Transverse colon (tissue), 4 donors: ENCODE results near the gene HECTD2. TPM values are rescaled to one million over a fixed set of nuclear protein-coding genes. Genes with fewer than 3 reads are reported as not detected.

ENCODE experiments used
- DNase-seq: peaks from one replicate; pipeline ENCODE4 v3.0.0-alpha.2; 2019
- H3K27ac ChIP-seq, 4 donors: fragments of 200-600 bp; sonication (generic); 2 replicates each; pipeline ENCODE4 v1.5.1; 2016 to 2018; ENCODE audit warnings: inconsistent platforms in 4 of 4
- H3K27me3 ChIP-seq: fragments of 200-600 bp; sonication (generic); 2 replicates; pipeline ENCODE4 v1.5.1; 2017; ENCODE audit warnings: inconsistent platforms
- H3K36me3 ChIP-seq, 4 donors: fragments of 200-600 bp; sonication (generic); 2 replicates each; pipeline ENCODE4 v1.5.1; 2017 to 2019; ENCODE audit warnings: inconsistent platforms in 4 of 4
- H3K4me1 ChIP-seq, 4 donors: fragments of 200-600 bp; sonication (generic); 2 replicates each; pipeline ENCODE4 v1.5.1; 2017 to 2020; ENCODE audit warnings: inconsistent platforms in 4 of 4
- H3K4me3 ChIP-seq, 4 donors: fragments of 200-600 bp; sonication (generic); 1 replicate in 1 of 4; 2 replicates in 3 of 4; pipeline versions ENCODE4 v1.5.1 to v1.6.1; 2017 to 2019; ENCODE audit warnings: inconsistent platforms in 4 of 4
- H3K9me3 ChIP-seq, 2 donors: fragments of 200-600 bp; sonication (generic); 2 replicates each; pipeline ENCODE4 v1.5.1; 2017 to 2019; ENCODE audit warnings: inconsistent platforms in 2 of 2
- EP300 ChIP-seq: sonication (generic); formaldehyde crosslinking; IDR thresholded peaks from one replicate; pipeline ENCODE4 v1.6.1; 2017; ENCODE audit warnings: antibody characterized with exemption, low read depth
- POLR2A ChIP-seq: fragments of 450-650 bp; IDR thresholded peaks from one replicate; pipeline ENCODE4 v1.6.1; 2016; ENCODE audit warnings: antibody characterized with exemption, mild to moderate bottlenecking, moderate library complexity
- POLR2AphosphoS5 ChIP-seq, 3 donors: sonication (generic); formaldehyde crosslinking; IDR thresholded peaks; one replicate each; pipeline ENCODE4 v1.6.1; 2016; ENCODE audit warnings: antibody characterized with exemption in 3 of 3
- WGBS, 2 donors: methylation state at CpG; one replicate each; pipeline ENCODE4 v1.1.5; 2018; ENCODE audit warnings: low coverage in 1 of 2; 5-methylcytosine and 5-hydroxymethylcytosine counted together
- in situ Hi-C, 4 donors: fragments of 200-750 bp; cut with MboI; loops; one replicate each; pipeline versions ENCODE4 v1.15.0 to v1.15.1; 2017; ENCODE audit warnings: low sequenced_read_pairs in 3 of 4, low pct_ligation_motif_present in 1 of 4, low pct_unique_long_range_greater_than_20kb in 1 of 4
- intact Hi-C: fragments of 100-400 bp; cut with DNase I; formaldehyde crosslinking; loops from one replicate; pipeline ENCODE4 v1.15.1; 2023; ENCODE audit warnings: low total_unique reads
- total RNA-seq, 4 donors: library from RNA; depleted of rRNA; stranded (reverse); fragments of >200 nt; gene quantifications; one replicate each; pipeline ENCODE4 v1.1.0, GENCODE V29; 2016
- TF ChIP-seq, protein P1 (sequence below), 5 experiments: fragments of 200-600 bp in 3 of 5; fragments of 450-650 bp in 2 of 5; sonication (generic) in 3 of 5; IDR thresholded peaks; 1 replicate in 2 of 5; 2 replicates in 3 of 5; pipeline ENCODE4 v1.5.1; 2016 to 2017; ENCODE audit warnings: antibody characterized with exemption in 5 of 5, inconsistent platforms in 3 of 5, mild to moderate bottlenecking in 2 of 5, moderate library complexity in 1 of 5

Gene HECTD2
- total RNA-seq, 4 donors from 2014 or later: 6.8 to 10.3 (median 8.1) TPM

DNA sequence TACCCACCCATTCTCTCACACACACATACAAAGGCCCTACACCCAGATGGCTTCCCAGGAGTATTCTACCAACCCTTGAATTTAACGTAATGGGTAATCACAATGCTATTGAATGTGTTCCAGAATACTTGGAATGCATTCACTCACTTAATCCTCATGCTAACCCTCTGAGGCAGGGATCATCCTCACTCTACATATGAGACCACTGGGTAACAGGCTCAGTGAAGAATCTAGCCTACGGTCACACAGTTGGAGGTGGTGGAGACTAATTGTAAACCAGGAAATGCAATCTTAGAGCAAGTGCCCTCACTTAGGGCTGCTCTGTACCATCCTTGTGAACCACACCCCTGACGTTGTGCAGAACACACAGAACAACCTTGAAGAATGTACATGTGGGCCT lies 135.2 kb downstream of the HECTD2 start:
- DNase-seq: no peak
- WGBS, 2 donors: 86 to 90% methylated on average over 3 of the region's 3 CpGs
- no peaks in the 10 kb centered on the region for H3K9me3 ChIP-seq

DNA sequence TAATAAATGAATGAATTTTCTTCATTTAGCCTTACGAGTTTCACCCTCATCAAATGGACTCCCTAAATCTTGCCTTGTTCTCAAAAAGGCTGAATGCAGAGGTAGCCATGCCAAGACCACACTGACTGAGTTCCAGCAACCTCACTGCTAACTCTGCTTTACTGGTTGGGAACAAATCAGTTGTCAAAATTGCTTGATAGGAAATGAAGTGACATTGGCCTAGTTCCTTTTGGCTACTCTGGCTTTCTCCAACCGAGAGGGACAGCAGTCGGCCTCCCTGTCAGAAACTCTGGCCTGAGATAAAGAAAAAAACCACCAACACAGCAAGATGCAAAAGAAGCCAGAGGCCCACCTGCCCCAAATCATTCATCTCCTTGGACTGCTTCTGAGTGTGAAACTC lies 135.7 kb downstream of the HECTD2 start:
- DNase-seq: no peak
- intact Hi-C loops: no loop called here
- Histone ChIP-seq H3K4me1 (no peaks in the 10 kb centered on the region), H3K4me3 (no peak overlapping the region), H3K9me3 (no peaks in the 10 kb centered on the region), H3K27ac (no peak overlapping the region), H3K27me3 (no peaks in the 10 kb centered on the region), H3K36me3 (no peaks in the 10 kb centered on the region)
- in situ Hi-C loops: no loop called here
- WGBS, 2 donors: 83 to 91% methylated on average over 2 to 3 of the region's 3 CpGs
- no peak for TF ChIP-seq EP300
- TF ChIP-seq, protein P1, sequence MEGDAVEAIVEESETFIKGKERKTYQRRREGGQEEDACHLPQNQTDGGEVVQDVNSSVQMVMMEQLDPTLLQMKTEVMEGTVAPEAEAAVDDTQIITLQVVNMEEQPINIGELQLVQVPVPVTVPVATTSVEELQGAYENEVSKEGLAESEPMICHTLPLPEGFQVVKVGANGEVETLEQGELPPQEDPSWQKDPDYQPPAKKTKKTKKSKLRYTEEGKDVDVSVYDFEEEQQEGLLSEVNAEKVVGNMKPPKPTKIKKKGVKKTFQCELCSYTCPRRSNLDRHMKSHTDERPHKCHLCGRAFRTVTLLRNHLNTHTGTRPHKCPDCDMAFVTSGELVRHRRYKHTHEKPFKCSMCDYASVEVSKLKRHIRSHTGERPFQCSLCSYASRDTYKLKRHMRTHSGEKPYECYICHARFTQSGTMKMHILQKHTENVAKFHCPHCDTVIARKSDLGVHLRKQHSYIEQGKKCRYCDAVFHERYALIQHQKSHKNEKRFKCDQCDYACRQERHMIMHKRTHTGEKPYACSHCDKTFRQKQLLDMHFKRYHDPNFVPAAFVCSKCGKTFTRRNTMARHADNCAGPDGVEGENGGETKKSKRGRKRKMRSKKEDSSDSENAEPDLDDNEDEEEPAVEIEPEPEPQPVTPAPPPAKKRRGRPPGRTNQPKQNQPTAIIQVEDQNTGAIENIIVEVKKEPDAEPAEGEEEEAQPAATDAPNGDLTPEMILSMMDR (IDR thresholded peaks at IDR 0.05): no peak
- TF ChIP-seq POLR2AphosphoS5 (IDR thresholded peaks at IDR 0.05): no peak
- no peak for TF ChIP-seq POLR2A

More for the DNA sequence above, 135.2 kb downstream of the HECTD2 start:
- TF ChIP-seq POLR2AphosphoS5 (IDR thresholded peaks at IDR 0.05) (no peak), POLR2A (no peak), EP300 (no peak)
- TF ChIP-seq, protein P1 (IDR thresholded peaks at IDR 0.05): no peak
- intact Hi-C loops: no loop called here
- no peak overlapping the region for H3K27ac ChIP-seq
- in situ Hi-C loops: no loop called here
- H3K4me1 ChIP-seq: no peaks in the 10 kb centered on the region
- no peak overlapping the region for H3K4me3 ChIP-seq
- H3K27me3 ChIP-seq: no peaks in the 10 kb centered on the region
- H3K36me3 ChIP-seq: no peaks in the 10 kb centered on the region

DNA sequence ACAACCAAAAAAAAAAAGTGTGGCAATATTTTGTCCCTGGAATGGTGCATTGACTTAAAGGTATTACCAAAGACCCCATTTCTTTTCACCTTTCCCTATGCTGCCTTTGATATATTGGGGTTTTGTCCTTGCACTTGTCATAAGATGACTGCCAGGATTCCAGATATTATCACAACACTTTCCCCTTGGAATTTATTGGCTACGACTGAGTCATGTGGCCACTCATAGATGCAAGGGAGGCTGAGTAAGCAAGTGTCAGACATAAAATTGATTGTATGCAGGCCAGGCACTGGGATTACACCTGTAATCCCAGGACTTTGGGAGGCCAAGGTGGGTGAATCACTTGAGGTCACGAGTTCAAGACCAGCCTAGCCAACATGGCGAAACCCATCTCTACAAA lies 139.1 kb downstream of the HECTD2 start:
- intact Hi-C loops: no loop called here
- Histone ChIP-seq H3K4me1 (no peaks in the 10 kb centered on the region), H3K36me3 (no peaks in the 10 kb centered on the region), H3K27me3 (no peaks in the 10 kb centered on the region), H3K4me3 (no peak overlapping the region), H3K27ac (no peak overlapping the region), H3K9me3 (no peaks in the 10 kb centered on the region)
- WGBS, 2 donors: 88 to 100% methylated on average over 1 to 3 of the region's 3 CpGs
- no peak for DNase-seq
- TF ChIP-seq POLR2A (no peak), EP300 (no peak), POLR2AphosphoS5 (IDR thresholded peaks at IDR 0.05) (no peak)
- TF ChIP-seq, protein P1 (IDR thresholded peaks at IDR 0.05): no peak
- in situ Hi-C loops: no loop called here

DNA sequence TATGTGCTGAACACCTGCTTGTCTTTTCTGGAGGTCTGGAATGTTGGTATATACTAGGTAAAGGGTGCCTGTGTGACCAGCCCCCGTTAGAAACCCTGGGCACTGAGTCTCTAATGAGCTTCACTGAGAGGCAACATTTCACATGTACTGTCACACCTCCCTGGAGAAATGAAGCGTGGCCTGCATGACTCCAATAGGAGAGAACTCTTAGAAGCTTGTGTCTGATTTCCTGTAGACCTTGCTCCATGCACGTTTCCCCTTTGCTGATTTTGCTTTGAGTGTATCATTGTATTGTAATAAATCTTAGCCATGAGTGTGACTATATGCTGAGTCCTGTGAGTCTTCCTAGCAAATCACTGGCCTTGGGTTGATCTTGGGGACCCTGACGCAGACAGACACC lies 139.9 kb downstream of the HECTD2 start:
- no peak overlapping the region for H3K4me3 ChIP-seq
- no peak overlapping the region for H3K27ac ChIP-seq
- H3K4me1 ChIP-seq: no peaks in the 10 kb centered on the region
- no peaks in the 10 kb centered on the region for H3K36me3 ChIP-seq
- WGBS, 2 donors: 67 to 89% methylated on average over 1 to 4 of the region's 4 CpGs
- H3K9me3 ChIP-seq: no peaks in the 10 kb centered on the region
- no peak for DNase-seq
- in situ Hi-C loops (no loop called here), intact Hi-C loops (no loop called here)
- TF ChIP-seq POLR2A (no peak), POLR2AphosphoS5 (IDR thresholded peaks at IDR 0.05) (no peak), EP300 (no peak)
- TF ChIP-seq, protein P1 (IDR thresholded peaks at IDR 0.05): no peak
- no peaks in the 10 kb centered on the region for H3K27me3 ChIP-seq
